GM19467 (cell line): Measurements from ENCODE around the gene RAD51.

Source experiments
- ATAC-seq: cut with Tn5 transposase; IDR thresholded peaks from one replicate; pipeline ENCODE4 v1.9.1; 2021; ENCODE audit warnings: mild to moderate bottlenecking, moderate library complexity; ENCODE audit not compliant: unreplicated experiment

Gene RAD51

GRCh38 chr15:40776537-40777141 lies 81.7 kb downstream of the RAD51 start:
- ATAC-seq: no peak
